GM20431 (cell line): ENCODE data around the gene CARD14.

ENCODE experiments used
- in situ Hi-C: fragments of 300-500 bp; cut with MseI, MboI; formaldehyde crosslinking; loops from one replicate; pipeline ENCODE4 v1.15.0; 2020; ENCODE audit warnings: low sequenced_read_pairs; ENCODE audit not compliant: unreplicated experiment

The CARD14 gene

DNA sequence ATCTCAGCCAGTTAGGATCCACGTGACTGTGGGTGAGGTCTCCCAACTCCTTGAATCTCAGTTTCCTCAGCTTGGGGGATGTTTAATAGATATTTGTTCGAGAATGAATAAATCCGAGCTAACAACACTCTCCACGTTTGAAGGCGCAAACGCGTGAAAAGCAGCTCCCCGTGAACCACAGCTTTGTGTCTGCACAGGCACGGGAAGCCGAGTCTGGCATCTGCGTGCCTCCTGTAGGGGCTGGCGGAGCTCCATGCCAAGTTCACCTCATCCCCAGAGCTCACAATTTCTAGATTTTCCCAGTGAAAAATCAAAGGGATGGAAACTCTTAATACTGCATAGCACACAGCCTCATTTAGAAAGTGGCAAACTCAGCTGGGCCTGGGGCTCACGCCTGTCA is 36.0 kb downstream of the CARD14 start:
- in situ Hi-C loops = no loop called here

GRCh38 chr17:80208050-80208449 is 38.2 kb downstream of the CARD14 start:
- in situ Hi-C loops = no loop called here

DNA sequence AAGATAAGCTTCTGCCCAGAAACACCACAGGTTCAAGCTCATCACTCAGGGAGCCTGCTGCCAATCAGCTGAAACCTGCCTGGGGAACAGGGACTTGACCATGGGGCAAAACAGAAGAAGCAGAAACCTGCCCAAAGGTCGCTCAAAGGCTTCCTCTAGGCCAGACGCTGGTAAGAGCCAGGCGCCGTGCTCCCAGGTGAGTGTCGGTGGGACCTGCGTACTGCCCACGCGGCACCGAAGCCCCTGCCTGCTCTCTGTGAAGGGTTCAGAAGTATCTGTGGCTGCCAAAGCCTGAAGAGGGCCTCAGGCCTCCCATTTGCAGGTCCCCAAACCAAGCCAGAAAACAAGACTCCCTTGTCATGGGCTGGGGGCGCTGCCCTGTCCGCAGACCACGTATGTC is 39.9 kb downstream of the CARD14 start:
- in situ Hi-C loops = no loop called here

- in situ Hi-C loops = no loop called here
These were observed 40.7 kb downstream of the CARD14 start for GRCh38 chr17:80210348-80211108.

- in situ Hi-C loops = no loop called here
These were observed 42.3 kb downstream of the CARD14 start for GRCh38 chr17:80212109-80212508.

- in situ Hi-C loops = no loop called here
These were observed 42.7 kb downstream of the CARD14 start for GRCh38 chr17:80212511-80212910.

DNA sequence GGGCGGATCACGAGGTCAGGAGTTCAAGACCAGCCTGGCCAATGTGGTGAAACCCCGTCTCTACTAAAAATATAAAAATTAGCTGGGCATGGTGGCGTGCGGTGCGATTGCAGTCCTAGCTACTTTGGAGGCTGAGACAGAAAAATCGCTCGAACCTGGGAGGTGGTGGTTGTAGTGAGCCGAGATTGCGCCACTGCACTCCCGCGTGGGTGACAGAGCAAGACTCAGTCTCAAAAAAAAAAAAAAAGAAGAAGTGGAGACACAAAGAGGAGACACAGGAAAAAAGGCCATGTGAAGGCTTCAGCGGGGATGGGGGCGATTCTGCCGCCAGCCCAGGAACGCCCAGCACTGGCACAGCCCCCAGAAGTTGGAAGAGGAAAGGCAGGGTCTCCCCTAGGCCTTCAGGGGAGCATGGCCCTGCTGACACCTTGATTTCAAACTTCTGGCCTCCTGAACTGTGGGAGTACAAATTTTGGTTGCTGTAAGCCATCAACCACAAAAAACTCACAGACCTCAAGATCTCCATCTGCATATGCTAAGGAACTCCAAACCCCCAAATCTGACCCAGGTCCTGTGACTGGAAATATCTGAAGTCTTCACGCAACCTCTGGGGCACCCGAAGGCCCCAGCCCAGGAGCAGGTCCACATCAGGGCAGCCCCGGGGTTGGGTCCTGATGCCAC is 43.3 kb downstream of the CARD14 start:
- in situ Hi-C loops = no loop called here

GRCh38 chr17:80213643-80213975 is 43.8 kb downstream of the CARD14 start:
- in situ Hi-C loops = no loop called here

- in situ Hi-C loops = no loop called here
These were observed 44.4 kb downstream of the CARD14 start for GRCh38 chr17:80214012-80214877.

- in situ Hi-C loops = no loop called here
These were observed 45.0 kb downstream of the CARD14 start for GRCh38 chr17:80214878-80215210.

DNA sequence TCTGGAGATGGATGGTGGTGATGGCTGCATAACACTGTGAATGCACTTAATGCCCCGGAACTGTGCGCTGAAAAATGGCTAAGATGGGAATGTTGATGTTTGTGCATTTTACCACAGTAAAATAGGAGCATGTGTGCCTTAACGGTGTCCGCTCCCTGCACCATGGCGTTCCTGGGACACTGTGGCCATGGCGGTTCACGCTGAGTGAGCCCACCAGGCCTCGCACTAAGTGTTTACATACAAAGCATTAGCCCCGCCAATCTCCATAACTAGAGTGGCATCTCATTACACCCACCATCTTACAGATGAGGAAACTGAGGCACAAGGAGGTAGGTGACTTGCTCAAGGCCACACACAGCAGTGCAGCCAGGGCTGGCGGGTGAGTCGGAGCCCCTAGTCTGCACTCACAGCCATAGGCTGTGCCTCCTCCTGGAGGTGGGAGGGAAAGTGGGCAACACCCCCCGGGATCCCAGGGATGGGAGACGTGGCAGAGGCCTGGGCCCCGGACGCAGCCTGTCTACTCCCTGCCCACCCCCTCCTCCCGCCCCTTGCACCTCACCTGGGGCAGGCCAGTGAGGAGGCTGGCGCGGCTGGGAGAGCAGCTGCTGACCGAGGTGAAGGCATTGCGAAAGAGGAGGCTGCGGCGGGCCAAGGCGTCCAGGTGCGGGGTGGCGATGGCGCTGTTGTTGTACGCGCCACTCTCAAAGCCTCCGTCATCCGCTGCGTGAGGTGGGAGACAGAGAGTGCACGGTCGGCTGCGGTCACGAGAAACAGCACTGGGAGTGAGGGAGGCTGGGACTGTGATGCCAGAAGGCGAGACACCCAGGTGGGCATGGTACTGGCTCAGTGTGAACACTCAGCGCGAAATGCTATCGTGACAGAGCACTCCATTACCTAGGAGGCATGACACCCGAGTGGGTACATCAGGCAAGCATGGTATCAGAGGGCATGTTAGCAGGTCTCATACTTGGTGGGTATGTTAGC is 46.9 kb downstream of the CARD14 start:
- in situ Hi-C loops = no loop called here

- in situ Hi-C loops = no loop called here
These were observed 48.0 kb downstream of the CARD14 start for GRCh38 chr17:80217703-80218362.

GRCh38 chr17:80218391-80218790 is 48.6 kb downstream of the CARD14 start:
- in situ Hi-C loops = no loop called here

- in situ Hi-C loops = no loop called here
These were observed 49.4 kb downstream of the CARD14 start for GRCh38 chr17:80219013-80219762.

GRCh38 chr17:80219763-80220053 is 49.9 kb downstream of the CARD14 start:
- in situ Hi-C loops = no loop called here

DNA sequence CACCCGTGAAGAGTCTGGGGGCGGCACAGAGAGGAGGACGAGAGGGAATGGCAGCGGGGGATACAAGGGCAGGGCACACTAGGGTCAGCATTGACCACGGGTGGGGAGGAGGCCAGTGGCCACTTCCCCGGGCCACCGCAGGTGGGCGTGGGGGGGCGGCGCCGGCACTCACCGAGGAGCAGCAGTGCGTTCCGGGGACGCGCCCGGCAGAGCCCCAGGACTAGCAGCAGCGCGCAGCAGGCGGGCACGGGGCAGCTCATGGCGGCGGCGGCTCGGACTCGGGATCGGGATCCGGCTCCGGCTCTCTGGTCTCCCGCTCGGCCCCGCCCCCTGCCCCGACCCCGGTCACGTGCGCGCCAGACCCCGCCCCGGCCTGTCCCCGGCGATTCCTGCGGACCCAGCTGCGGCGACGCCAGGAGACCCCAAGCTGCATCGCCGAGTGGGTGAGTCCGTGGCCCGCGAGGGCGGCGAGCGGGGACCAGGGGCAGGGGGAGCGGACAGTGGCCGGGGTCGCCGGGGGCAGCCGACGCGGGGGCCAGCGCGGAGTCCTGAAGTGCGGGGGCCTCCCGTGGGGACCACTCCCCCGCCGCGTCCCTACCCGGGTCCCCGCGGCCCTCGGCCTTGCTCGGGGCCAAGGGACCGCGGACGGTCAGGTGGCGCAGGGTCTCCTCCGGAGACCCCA is 50.4 kb downstream of the CARD14 start, which contains the start of the genes SGSH and SLC26A11:
TSS of gene SGSH (minus strand) at position 280 of the 682 bp plus-strand sequence. CDS start at position 260, 20 bp downstream.
TSS of gene SLC26A11 (plus strand) at position 374 of the 682 bp plus-strand sequence. CDS start 1,134 bp downstream, outside the sequence.
- in situ Hi-C loops = no loop called here

DNA sequence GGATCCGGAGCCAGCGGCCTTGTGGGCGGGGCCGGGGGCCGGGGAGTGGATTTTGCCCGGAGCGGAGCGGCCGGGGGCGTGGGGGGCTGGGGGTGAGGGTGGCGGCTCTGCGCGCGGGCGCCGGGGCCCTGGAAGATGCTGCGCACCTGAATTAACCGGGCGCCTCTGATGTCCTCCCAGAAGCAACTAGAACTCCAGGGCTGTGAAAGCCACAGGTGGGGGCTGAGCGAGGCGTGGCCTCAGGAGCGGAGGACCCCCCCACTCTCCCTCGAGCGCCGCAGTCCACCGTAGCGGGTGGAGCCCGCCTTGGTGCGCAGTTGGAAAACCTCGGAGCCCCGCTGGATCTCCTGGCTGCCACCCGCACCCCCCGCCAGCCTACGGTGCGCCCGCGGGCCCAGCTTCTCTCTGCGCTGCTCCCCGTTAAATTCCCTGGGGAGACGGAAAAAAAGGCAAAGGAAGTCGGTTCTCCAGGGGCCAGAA is 50.9 kb downstream of the CARD14 start:
- in situ Hi-C loops = no loop called here
